HG03175 (cell line): ENCODE measurements around the gene CORO1C.

ENCODE experiments used
- ATAC-seq: cut with Tn5 transposase; IDR thresholded peaks from one replicate; pipeline ENCODE4 v1.9.1; 2021; ENCODE audit warnings: mild to moderate bottlenecking, moderate library complexity; ENCODE audit not compliant: unreplicated experiment

Gene CORO1C

DNA sequence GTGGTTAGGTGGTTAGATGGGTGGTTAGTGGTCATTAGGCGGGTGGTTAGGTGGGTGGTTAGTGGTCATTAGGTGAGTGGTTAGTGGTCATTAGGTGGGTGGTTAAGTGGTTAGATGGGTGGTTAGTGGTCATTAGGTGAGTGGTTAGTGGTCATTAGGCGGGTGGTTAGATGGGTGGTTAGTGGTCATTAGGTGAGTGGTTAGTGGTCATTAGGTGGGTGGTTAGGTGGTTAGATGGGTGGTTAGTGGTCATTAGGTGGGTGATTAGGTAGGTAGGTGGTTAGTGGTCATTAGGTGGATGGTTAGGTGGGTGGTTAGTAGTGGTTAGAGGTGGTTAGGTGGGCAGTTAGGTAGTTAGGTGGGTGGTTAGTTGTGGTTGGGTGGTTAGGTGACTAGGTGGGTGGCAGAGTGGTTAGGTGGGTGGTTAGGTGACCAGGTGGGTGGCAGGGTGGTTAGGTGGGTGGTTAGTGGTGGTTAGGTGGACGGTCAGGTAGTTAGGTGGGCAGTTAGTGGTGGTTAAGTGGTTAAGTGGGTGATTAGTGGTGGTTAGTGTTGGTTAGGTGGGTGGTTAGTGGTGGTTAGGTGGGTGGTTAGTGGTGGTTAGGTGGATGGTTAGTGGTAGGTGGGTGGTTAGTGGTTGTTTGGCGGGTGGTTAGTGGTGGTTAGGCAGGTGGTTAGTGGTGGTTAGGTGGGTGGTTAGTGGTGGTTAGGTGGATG, 125.5 kb downstream of the CORO1C start:
- ATAC-seq: no peak

DNA sequence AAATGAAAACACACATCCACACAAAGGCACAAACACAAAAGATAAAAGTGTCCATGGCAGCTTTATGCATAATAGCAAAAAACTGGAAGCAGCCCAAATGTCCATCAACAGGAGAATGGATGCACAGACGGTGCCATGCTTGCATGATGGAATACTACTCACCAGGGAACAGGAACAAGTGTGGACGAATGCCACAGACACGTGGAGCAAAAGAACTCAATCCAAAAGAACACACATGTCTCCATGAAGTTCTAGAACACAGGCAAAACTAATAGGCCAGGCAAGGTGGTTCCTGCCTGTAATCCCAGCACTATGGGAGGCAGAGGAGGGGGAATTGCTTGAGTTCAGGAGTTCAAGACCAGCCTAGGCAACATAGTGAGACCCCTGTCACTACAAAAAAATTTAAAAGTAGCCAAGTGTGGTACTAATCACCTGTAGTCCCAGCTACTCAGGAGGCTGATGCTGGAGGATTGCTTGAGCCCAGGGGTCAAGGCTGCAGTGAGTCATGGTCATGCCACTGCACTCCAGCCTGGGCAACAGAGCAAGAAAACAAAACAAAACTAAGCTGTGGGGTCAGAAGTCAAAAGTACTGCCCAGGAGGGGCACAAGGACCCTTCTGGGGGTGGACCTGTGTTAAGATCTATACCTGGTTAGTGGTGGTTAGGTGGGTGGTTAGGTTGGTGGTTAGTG, 126.2 kb downstream of the CORO1C start:
- ATAC-seq: no peak

DNA sequence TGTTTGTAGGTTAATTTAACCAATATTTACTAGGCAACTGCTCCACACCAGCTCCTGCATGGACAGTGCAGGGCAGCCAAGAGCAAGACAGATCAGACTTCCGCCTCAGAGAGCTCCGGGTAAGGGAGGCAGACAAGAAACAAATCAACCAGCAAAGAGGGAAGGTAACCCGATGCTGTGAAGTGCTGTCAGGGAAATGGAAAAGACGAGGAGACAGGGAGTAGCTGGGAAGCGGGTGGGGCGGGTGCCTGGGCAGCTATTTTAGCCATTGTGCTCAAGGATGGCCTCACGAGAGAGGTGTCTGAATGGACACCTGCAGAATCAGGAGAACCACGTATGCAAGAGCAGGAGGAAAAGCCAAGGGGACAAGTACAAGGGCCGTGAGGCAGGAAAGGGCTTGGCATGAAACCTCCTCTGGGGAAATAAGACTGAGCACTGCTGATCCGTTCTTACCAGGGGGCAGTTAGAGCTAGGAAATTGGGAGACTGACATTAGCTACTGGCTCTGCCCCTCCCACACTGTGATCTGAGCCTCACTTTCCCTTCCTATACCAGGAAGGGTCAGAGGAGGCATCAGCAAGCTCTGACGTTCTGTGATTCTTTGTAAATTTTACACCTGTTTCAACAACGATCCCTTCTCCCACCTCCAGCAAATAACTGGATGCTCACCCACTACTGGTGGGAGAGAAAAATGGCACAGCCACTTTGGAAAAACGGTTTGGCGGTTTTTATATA, 126.9 kb downstream of the CORO1C start:
- ATAC-seq: no peak

DNA sequence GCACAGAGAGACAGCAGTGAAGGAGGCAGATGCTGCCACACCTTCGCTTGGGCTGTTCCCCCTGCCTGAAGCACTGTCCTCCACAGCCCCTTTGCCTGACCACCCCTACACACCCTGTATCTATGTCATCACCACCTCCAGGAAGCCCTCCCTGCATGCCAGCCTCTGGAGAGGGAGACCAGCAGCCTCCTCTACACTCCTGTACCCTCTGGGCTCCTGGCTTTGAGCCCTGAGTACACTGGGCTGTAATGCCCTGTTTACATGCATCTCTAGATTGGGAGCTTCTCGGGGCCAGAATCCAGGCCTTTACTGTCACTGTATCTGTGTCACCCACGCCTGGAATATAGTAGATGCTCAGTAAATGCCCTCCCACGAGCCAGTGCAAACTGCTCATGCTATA, 127.6 kb downstream of the CORO1C start:
- ATAC-seq: no peak

DNA sequence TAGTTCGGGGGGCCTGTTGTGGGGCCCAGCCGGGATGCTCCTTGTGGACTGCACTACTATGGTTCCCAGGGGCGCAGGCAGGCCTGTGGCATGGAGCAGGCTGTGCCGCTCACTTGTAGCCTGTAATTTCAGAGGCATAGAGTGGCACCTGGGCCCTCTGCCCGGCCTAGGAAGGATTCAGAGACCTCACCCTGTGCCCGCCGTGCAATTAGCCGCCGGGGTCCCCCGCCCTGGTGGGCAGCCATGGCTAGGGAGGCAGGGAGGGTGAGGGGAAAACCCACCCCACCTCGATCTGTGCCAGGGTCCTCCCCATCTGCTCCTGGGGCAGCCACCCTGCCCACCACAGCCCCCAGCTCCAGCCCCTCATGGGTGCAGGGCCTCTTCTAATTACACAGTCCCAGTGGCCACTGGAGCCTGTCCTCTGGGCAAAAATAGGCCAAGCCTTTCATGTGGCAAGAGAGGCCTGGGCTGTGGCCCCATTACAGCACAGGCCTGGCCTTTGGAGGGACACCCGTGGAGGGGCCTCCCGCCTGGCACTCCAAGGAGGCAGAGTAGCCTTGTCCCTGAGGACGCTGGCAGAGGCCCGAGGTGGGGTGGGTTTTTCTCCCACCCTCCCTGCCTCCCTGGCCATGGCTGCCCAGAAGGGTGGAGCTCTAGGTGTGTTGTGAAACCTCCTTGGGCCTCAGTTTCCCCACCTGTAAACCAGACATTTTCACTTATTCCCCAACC, 128.2 kb downstream of the CORO1C start:
- ATAC-seq: no peak

DNA sequence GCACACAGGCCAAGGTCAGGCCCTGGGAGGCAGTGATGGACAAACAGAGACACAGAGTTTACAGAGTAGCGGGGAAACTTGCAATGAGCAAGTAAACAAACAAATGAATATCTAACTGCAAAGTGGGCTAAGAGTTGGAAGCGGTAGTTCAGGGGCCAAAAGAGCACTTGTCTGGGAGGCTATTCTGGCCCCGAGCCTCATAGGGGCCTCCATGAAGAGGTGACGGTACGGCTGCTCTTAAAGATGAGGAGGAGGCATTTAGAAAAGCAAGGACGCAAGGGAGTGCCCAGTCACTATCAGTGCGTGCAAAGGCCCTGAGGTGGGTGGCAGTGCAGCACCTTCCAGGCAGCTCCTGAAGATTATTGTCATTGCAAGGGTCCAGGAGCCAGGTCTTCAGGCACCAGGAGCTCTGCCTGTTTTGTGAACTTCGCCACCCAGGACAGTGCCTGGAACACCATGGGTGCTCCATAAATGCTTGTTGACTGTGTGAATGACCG, 129.1 kb downstream of the CORO1C start:
- no peak for ATAC-seq

DNA sequence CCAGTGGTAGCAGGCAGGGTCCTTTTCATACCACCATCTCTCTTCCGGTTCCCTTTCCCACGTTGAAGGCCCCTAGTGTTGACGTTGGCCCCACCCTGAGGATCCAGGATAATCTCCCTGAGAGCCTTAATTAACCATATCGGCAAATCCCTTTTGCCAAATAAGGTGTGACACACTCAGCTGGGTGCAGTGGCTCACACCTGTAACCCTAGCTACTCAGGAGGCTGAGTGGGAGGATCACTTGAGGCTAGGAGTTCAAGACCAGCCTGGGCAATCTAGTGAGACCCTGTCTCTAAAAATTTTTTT, 130.7 kb downstream of the CORO1C start:
- no peak for ATAC-seq

DNA sequence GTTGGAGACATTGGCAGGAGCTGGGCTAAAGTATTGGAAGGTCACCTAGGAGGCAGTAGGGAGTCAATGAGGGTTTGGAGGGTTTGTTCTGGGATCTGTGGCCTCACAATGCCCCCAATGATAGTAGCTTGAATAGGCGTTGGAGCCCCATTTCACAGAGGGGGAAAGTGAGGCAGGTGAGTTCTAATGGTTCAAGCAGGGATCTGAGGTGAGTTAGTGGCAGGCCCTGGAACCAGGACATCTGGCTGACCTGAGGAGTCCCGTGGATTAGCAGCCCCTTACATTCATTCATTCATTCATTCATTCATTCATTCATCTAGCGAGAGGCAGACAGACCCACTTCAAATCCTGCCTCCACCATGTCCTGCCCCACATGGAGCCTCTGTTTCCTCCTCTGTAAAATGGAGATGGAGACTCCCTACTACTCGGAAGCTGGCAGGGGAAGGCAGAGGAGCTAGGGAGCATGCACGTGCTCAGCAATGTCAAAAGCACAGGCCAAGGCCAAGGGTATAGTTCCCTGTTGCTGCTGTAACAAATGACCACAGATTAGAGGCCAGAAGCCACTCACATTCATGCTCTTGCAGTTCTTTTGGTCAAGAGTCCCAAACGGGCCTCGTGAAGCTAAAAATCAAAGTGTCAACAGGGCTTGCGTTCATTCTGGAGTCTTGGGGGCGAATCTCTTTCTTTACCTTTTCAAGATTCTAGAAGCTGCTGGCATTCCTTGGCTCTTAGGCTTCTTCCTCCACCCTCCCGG, 131.2 kb downstream of the CORO1C start:
- ATAC-seq: no peak

DNA sequence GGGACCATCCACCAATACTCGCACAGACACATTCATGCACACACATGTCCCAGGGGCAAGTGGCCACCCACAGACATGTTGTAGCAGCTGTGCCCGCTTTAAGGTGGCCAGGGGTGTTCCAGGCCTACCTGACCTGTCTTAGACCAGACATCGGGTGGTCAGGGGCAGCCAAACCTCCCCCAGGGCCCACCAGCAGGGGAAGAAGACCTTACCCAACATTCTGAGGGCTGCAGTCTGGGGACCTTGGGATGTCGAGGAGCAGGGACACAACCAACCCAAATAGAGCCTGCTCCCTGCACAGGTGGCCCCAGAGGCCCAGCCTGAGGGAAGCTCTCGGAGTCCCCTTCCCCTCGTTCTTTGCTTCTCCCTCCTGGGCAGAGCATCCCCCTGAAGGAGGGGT, 131.8 kb downstream of the CORO1C start:
- ATAC-seq: no peak

DNA sequence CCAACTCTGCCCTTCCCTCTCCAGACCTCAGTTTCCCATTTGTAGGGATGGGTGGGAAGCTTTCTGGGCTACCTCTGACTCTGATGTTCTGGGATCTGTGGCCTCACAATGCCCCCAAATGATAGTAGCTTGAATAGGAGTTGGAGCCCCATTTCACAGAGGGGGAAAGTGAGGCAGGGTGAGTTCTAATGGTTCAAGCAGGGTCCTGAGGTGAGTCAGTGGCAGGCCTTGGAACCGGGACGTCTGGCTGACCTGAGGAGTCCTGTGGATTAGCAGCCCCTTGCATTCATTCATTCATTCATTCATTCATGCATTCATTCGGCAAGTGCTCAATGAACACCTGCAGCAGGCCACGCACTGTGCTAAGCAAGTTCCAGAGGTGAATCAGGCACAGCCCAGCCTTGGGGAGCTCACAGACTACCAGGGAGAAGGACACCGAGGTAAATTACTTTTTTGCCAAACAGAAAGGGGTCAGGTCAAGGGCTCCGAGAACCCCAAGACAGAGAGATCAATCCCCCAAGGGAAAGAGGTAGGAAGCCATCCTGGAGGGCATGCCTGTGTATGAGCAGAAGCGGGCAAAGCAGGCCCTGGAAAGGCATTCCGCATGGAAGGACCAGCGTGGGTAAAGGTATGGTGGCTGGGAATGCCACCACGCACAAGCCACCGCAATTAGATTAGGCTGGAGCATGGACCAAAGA, 132.6 kb downstream of the CORO1C start:
- ATAC-seq: no peak

DNA sequence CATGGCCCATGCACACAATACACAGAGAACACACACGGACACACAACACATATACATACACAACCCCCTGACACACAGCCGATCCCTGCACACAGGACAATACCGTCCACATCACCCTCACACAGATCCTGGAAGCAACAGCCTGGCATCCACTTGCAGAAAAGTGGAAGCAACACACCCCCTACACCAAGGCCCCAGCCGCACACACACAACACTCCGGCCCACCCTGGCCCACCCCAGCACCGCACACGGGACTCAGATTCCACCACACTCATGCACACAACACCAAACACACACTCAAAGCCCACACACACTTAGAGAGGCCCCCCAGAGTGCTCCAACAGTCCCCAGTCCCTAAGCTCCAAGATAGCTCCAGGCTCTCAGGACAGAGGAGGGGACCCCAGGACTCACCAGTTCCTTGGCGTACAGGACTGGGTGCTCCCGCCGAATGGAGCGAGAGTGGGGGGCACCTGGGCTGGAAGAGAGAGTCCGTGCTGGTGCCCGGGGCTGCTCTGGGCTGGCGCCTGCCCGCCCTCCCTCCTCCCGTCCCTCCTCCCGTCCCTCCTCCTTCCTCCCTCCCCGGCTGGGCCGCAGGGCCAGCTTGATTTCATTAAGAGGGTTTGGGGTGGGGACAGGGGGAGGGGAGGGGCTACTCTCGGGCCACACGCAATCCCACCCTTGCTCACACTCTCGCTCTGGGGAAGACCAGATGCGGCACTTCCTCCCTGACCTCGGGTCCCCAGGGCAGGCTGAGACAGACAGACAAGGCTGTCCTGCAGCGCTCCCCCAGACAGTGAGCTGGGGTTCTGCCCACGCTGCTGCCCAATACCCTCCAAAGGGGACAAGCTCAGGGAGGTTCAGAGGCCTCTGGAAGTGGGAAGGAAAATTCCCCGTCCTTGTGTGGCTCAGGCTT, 133.5 kb downstream of the CORO1C start, which contains the start of gene TMEM119:
TSS of gene TMEM119 (minus strand) at position 526 of the 913 bp plus-strand sequence. CDS start 5,701 bp downstream, outside the sequence.
- ATAC-seq: no peak

DNA sequence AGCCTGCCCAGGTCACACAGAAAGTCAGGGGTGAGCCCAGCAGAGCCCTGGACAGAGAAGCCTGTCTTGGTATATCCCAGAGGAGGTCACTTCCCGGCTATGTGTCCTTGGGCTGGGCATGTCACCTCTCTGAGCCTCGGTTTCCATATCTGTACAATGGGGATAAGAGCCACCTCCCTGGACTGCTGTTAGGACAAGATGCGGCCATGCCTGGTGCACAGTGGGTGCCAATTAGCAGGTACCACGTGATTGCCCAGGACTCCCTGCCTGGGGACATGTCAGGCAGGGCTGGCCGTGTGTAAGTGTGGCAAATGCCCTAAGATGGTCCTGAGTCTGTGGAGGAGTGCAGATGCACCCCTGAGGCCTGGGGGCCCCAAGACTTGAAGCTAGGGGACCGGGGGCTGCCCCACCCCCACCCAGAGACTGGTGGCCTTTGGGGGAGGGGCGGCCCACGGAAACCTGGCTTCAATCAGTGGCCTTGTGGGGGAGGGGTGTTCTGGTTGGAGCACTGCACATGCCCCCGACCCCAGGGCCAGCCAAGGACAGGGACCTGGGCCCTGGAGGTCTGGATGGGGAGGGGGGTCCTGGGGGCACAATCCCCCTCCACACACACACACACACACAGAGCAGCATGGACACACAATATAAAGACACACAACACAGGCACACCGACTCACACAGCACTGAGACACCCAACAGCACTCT, 134.3 kb downstream of the CORO1C start:
- no peak for ATAC-seq

DNA sequence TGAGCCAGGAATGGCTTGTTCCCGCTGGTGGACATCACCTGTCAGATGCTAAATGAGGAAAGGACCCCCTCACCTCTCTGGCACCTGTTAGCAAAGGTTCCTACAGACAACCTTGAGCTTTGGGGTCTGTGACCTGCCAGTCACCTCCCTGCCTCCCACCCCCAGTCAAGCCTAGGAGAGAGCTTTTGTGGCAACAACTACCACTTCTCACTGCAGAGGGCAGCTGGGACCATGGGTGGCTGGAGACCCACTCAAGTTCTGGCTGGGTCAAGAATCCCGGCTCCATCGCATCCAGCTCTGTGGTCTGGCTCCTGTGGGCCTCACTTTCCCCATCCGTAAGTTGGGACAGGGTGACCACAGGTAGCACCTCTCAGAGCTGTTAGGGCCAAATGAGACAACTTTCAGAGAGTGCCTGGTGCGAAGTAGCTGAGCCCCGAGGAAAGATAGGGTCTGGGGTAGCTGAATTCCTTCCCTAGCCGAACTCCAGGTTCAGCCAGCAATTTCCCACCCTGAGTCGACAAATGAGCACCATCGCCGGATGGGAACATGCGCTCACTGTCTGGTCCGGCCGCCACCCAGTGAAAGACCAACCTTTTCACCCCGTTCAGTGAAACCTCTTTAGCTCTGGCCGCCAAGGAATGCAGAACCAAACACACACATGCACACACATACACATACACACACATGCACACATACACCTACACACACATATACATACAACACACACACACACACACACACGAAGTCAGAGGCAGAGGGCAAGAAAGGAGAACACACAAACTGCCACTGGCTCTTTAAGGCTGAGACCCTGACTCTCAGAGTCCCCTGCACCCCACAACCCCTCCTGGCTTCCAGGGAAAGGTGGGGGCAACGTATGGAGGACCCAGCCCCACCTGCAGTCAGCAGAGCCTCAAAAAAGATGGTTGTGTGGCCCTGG, 135.3 kb downstream of the CORO1C start:
- ATAC-seq: no peak
